ENCODE data around the gene PCDH15.

DNA sequence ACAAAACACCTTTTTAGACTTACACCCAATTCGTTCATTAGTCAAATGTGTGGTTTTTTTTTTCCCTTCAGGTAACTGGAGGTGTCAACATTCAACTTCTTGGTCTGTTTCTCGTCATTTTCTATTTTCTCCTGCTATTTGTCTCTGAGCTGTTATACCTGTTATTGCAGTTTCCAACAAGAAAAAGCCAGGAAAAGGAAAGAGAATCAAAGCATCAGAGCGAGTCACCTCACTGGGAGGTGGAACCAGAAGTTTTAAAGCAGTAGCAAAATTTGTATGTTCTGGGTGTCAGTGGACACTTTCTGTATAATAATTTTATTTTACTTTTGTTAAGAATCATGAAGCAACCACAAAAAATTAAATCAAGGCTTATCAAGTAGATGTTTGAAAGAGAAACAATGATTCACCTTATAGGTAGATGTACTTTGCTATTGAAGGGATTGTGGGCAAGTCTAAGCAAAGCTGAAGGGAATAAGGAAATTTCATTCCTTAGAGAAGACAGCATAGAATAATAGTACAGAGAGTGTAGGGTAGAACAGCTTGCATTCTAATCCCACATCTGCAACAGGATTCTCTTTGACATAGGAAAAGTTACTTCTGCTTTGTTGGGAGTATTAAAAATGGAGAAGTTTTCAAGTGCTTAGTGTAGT, 675.8 kb downstream of the PCDH15 start:
- TF ChIP-seq GATA2 (IDR thresholded peaks at IDR 0.05; ENCODE audit: low read depth, low read length) = no peak
- TF ChIP-seq GATA3 (IDR thresholded peaks at IDR 0.05; ENCODE audit: low read depth, low read length) = no peak
